SK-N-SH (cell line): ENCODE results near the gene LSP1. TPM values are rescaled to one million over a fixed set of nuclear protein-coding genes. Genes with fewer than 3 reads are reported as not detected.

Source experiments
- CTCF ChIA-PET: fragments of 300-600, 350-600 bp; formaldehyde crosslinking; extraction: SDS; loops from one replicate; lab custom pipeline; 2021; lab: Yijun Ruan, JAX
- POLR2A ChIA-PET: fragments of 350-600 bp; sonication (Branson Sonifier 250); formaldehyde crosslinking; extraction: SDS; loops from one replicate; lab custom pipeline; 2020; ENCODE audit warnings: antibody characterized with exemption, inconsistent platforms; lab: Yijun Ruan, JAX
- DNase-seq: peaks from one replicate; pipeline ENCODE4 v3.0.0; 2012
- H2AFZ ChIP-seq: fragments of 200-600 bp; sonication (generic); 2 replicates; pipeline ENCODE4 v1.8.1; 2016; ENCODE audit warnings: antibody characterized with exemption, mild to moderate bottlenecking, low read depth
- H3F3A ChIP-seq: fragments of 200-600 bp; sonication (generic); replicated peaks from 2 replicates; pipeline ENCODE3; 2016; ENCODE audit warnings: antibody characterized with exemption, mild to moderate bottlenecking; ENCODE audit not compliant: insufficient read depth
- H3K27ac ChIP-seq, 2 experiments: fragments of 200-500 bp in 1 of 2; fragments of 200-600 bp in 1 of 2; sonication (Bioruptor generic) in 1 of 2; sonication (generic), shearing (Covaris generic) in 1 of 2; 2 replicates each; pipeline versions ENCODE4 v1.5.1 to v1.6.1; 2014 to 2016; ENCODE audit warnings: low read depth in 2 of 2, inconsistent platforms in 1 of 2, low read length in 1 of 2, mild to moderate bottlenecking in 1 of 2, mixed read lengths in 1 of 2
- H3K27me3 ChIP-seq: fragments of 200-600 bp; sonication (generic), shearing (Covaris generic); 2 replicates; pipeline ENCODE4 v1.6.1; 2016; ENCODE audit warnings: mixed run types; ENCODE audit not compliant: insufficient read depth
- H3K36me3 ChIP-seq, 2 experiments: fragments of 200-500 bp in 1 of 2; fragments of 200-600 bp in 1 of 2; sonication (Bioruptor generic) in 1 of 2; sonication (generic) in 1 of 2; replicated peaks in 1 of 2; 2 replicates each; pipeline versions ENCODE3 to v1.5.1; 2014 to 2016; ENCODE audit warnings: low read length in 1 of 2, mild to moderate bottlenecking in 1 of 2; ENCODE audit not compliant: insufficient read depth in 2 of 2, control insufficient read depth in 1 of 2
- H3K4me1 ChIP-seq, 2 experiments: fragments of 200-500 bp in 1 of 2; fragments of 200-600 bp in 1 of 2; sonication (Bioruptor generic) in 1 of 2; sonication (generic), shearing (Covaris generic) in 1 of 2; 2 replicates each; pipeline versions ENCODE4 v1.5.1 to v1.6.1; 2014 to 2016; ENCODE audit warnings: low read depth in 1 of 2, low read length in 1 of 2, mixed run types in 1 of 2; ENCODE audit not compliant: insufficient read depth in 2 of 2, control insufficient read depth in 1 of 2
- H3K4me2 ChIP-seq: fragments of 200-600 bp; sonication (generic), shearing (Covaris generic); 2 replicates; pipeline ENCODE4 v1.6.1; 2017; ENCODE audit warnings: mixed run types
- H3K4me3 ChIP-seq, 2 experiments: fragments of 200-500 bp in 1 of 2; fragments of 200-600 bp in 1 of 2; sonication (Bioruptor generic) in 1 of 2; sonication (generic), shearing (Covaris generic) in 1 of 2; 2 replicates each; pipeline versions ENCODE4 v1.5.1 to v1.8.1; 2014 to 2016; ENCODE audit warnings: low read depth in 2 of 2, inconsistent platforms in 1 of 2, low read length in 1 of 2, mild to moderate bottlenecking in 1 of 2, mixed read lengths in 1 of 2, moderate library complexity in 1 of 2
- H3K79me2 ChIP-seq: fragments of 200-600 bp; sonication (generic); 2 replicates; pipeline ENCODE4 v1.8.1; 2017; ENCODE audit warnings: mild to moderate bottlenecking; ENCODE audit not compliant: insufficient read depth
- H3K9ac ChIP-seq: fragments of 200-600 bp; sonication (generic); 2 replicates; pipeline ENCODE4 v1.6.1; 2017; ENCODE audit warnings: mixed run types
- H3K9me2 ChIP-seq: fragments of 200-600 bp; sonication (generic); 2 replicates; pipeline ENCODE4 v1.6.1; 2017; ENCODE audit warnings: mixed run types
- H3K9me3 ChIP-seq: fragments of 200-600 bp; sonication (generic); 2 replicates; pipeline ENCODE4 v1.6.1; 2017; ENCODE audit warnings: mixed run types, mild to moderate bottlenecking, moderate library complexity
- H4K20me1 ChIP-seq: fragments of 200-600 bp; sonication (generic); 2 replicates; pipeline ENCODE4 v1.6.1; 2017; ENCODE audit warnings: mild to moderate bottlenecking, mixed run types; ENCODE audit not compliant: insufficient read depth
- JUND ChIP-seq: IDR thresholded peaks from 2 replicates; pipeline ENCODE4 v1.4.0; 2012
- NRF1 ChIP-seq: IDR thresholded peaks from 2 replicates; pipeline ENCODE4 v1.6.1; 2012; ENCODE audit warnings: low read depth, mild to moderate bottlenecking, low read length
- POLR2AphosphoS5 ChIP-seq: IDR thresholded peaks from 2 replicates; pipeline ENCODE4 v1.6.1; 2012; ENCODE audit warnings: low read depth, low read length
- TAF1 ChIP-seq: IDR thresholded peaks from 2 replicates; pipeline ENCODE4 v1.6.1; 2012; ENCODE audit warnings: low read depth, mild to moderate bottlenecking, low read length, moderate library complexity, borderline replicate concordance
- TCF12 ChIP-seq: IDR thresholded peaks from 2 replicates; pipeline ENCODE4 v1.4.0; 2012
- TEAD4 ChIP-seq: IDR thresholded peaks from 2 replicates; pipeline ENCODE4 v1.4.0; 2012; ENCODE audit warnings: mild to moderate bottlenecking, borderline replicate concordance; ENCODE audit not compliant: insufficient read depth
- YY1 ChIP-seq: IDR thresholded peaks from 2 replicates; pipeline ENCODE4 v1.4.0; 2012; ENCODE audit warnings: low read depth, mild to moderate bottlenecking
- WGBS: methylation state at CpG from one replicate; pipeline ENCODE4 v1.1.6; 2017; ENCODE audit warnings: low lambda C conversion rate; 5-methylcytosine and 5-hydroxymethylcytosine counted together
- polyA plus RNA-seq, 3 experiments: library from polyadenylated mRNA; depleted of rRNA; stranded (reverse); fragments of >200 nt; gene quantifications; 2 replicates each; pipeline ENCODE4 v1.2.3, GENCODE V29; 2012
- TF ChIP-seq, protein P1 (sequence below): fragments of 150-350 bp; IDR thresholded peaks from 2 replicates; pipeline ENCODE4 v1.6.1; 2017; ENCODE audit warnings: antibody characterized with exemption, low read length, low read depth, borderline replicate concordance

LSP1 gene
- polyA plus RNA-seq, 1 of the 3 experiments (the other 2 are of a cell fraction), result 0.38 TPM

- Histone ChIP-seq H4K20me1 (no peaks in the 10 kb centered on the region), H3K4me2 (no peak overlapping the region), H3K4me1 (peaks cover 0 to 15% of the 10 kb centered on the region in 2 experiments; a peak in 1 of 4 replicates), H2AFZ (no peak overlapping the region), H3K27me3 (no peaks in the 10 kb centered on the region), H3K79me2 (no peaks in the 10 kb centered on the region), H3K36me3 (no peaks in the 10 kb centered on the region), H3F3A (no peaks in the 10 kb centered on the region), H3K4me3 (no peak overlapping the region), H3K9me2 (no peaks in the 10 kb centered on the region), H3K9me3 (no peaks in the 10 kb centered on the region), H3K27ac (no peak overlapping the region), H3K9ac (no peak overlapping the region)
- peak; percentile 36 for DNase-seq
- ChIA-PET CTCF (interaction anchor here (5.1 kb wide), 1 partner anchor 43 kb away, joined by 40 read pairs; no protein-coding TSS in a partner anchor), POLR2A (no interaction called here)
- WGBS, result 54% methylated on average over 13 of the region's 23 CpGs
- TF ChIP-seq NRF1, result no peak
- no peak for TF ChIP-seq TAF1
Observed at GRCh38 chr11:1925373-1926155, 72.7 kb downstream of the LSP1 start.

DNA sequence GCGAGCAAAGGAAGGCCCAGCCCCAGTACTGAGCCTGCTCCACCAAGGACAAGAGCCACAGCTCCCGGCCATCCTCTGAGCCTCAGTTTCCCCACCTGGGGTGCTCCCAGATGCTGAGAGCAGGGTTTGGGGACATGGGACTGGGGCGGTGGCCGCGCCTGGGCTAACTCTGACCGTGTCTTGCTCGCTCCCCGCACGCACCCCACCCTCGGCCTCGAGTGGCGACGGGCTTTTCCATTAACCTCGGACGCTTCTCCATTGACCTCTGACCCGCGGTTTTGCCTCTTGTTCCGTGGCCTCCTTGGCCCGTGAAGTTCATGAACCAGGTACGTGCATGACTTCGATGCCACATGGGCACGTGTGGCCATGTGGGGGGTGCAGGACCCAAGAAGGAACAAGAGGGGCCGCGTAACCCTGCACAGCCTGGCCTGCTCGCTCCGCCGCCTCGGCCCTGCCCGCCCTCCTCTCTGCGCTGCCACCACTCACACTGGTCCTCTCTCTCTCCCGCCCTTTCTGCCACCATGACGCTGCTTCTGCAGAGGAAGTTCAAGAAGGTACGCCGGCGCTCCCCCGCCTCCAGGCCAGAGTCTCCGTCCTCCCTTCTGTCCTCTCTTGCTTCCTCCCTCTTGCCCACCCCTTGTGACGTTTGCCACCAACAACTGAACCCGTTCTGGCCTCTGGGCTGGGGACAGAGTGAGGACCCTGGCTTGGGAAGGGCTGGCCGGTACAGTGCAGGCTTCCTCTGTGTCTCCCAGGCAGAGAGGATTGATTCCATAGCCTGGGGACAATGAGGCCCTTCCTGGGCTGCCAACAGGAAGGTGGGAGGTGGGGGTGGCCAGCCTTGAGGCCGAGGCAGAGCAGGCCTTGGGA lies 73.5 kb downstream of the LSP1 start:
- H2AFZ ChIP-seq, result no peak overlapping the region
- TF ChIP-seq YY1, result no peak
- TF ChIP-seq, protein P1, sequence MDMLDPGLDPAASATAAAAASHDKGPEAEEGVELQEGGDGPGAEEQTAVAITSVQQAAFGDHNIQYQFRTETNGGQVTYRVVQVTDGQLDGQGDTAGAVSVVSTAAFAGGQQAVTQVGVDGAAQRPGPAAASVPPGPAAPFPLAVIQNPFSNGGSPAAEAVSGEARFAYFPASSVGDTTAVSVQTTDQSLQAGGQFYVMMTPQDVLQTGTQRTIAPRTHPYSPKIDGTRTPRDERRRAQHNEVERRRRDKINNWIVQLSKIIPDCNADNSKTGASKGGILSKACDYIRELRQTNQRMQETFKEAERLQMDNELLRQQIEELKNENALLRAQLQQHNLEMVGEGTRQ, result no peak
- CTCF ChIA-PET, result no interaction called here

DNA sequence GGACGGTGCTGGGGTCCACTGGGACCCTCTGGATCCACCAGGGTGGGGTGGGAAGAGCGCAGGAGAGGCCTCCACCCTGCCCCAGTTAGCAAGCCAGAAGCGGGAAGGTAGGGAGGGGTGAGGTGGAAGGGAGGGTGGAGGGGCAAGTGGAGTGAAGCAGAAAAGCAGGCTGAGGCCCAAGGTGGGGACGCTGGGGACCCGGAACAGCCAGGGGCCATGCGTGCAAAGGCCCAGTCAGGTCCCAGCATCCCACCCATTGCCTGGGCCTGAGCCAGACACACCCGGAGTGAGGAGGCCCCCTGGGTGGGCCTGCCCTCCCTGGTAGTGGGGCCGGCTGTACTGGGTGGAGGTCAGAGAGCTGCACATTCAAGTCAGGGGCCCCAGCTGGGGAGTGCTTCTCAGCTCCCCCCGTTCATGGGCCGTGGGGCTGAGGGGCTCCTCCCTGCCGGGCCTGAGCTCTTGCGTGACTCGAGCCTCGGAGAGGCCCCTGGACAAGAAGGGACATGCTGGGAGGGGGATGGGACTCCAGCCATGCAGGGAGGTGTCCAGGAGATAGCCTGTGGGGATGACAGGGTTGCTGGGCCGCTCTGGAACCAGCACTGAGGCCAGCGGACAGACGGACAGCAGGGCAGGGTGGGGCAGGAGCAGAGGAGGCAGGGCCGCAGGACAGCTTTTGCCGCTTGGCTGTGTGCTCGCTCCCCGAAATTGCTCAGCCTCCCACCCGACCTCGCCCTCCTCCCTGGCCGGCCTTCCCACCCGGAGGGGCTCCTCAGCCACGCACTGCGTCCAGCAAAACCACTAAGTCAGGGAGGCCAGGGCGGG lies 74.4 kb downstream of the LSP1 start:
- Histone ChIP-seq H3K4me1 (peaks cover 0 to 9% of the 10 kb centered on the region in 2 experiments; a peak in 1 of 4 replicates), H3K9ac (no peak overlapping the region), H3K27ac (no peak overlapping the region), H3K27me3 (no peaks in the 10 kb centered on the region), H3F3A (no peaks in the 10 kb centered on the region), H3K79me2 (no peaks in the 10 kb centered on the region), H2AFZ (no peak overlapping the region), H3K4me2 (no peak overlapping the region), H3K36me3 (no peaks in the 10 kb centered on the region), H3K9me2 (no peaks in the 10 kb centered on the region), H3K4me3 (no peak overlapping the region), H3K9me3 (no peaks in the 10 kb centered on the region), H4K20me1 (no peaks in the 10 kb centered on the region)
- ChIA-PET POLR2A (no interaction called here), CTCF (no interaction called here)
- TF ChIP-seq POLR2AphosphoS5, result no peak
- no peak for TF ChIP-seq JUND
- no peak for TF ChIP-seq TEAD4
- TF ChIP-seq TCF12, result no peak
- DNase-seq, result peak; percentile 42
- 56% methylated on average over 15 of the region's 28 CpGs for WGBS

More for the DNA sequence above, 73.5 kb downstream of the LSP1 start:
- WGBS, result 79% methylated on average over 34 of the region's 41 CpGs
- POLR2A ChIA-PET, result no interaction called here
- H4K20me1 ChIP-seq, result no peaks in the 10 kb centered on the region
- DNase-seq, result no peak
- no peak overlapping the region for H3K27ac ChIP-seq
- no peaks in the 10 kb centered on the region for H3F3A ChIP-seq
- H3K4me2 ChIP-seq, result no peak overlapping the region
- H3K9me2 ChIP-seq, result no peaks in the 10 kb centered on the region
- no peak overlapping the region for H3K4me3 ChIP-seq
- no peaks in the 10 kb centered on the region for H3K79me2 ChIP-seq
- no peaks in the 10 kb centered on the region for H3K27me3 ChIP-seq
- H3K36me3 ChIP-seq, result no peaks in the 10 kb centered on the region
- peaks cover 0 to 13% of the 10 kb centered on the region in 2 experiments; a peak in 1 of 4 replicates for H3K4me1 ChIP-seq
- no peaks in the 10 kb centered on the region for H3K9me3 ChIP-seq
- no peak overlapping the region for H3K9ac ChIP-seq
